ENCODE data around the gene EMD. TPM values are rescaled to one million over a fixed set of nuclear protein-coding genes. Genes with fewer than 3 reads are reported as not detected.

The EMD gene
- polyA plus RNA-seq, 1 of the 3 experiments (the other 2 are of a cell fraction): 68.0 TPM

DNA sequence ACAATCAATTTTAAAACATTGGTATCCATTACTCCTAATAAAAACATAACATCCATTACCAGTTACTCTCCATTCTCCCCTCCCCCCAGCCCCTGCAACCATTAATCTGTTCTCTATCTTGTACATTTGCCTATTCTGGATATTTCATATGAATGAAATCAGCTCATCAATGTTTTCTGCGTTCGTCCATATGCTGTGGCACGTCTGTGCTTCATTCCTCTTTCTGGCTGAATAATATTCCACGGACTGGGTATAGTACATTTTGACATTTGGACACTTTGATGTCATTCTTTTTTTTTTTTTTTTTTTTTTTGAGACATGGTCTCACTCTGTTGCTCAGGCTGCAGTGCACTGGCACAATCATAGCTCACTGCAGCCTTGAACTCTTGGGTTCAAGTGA lies 24.8 kb downstream of the EMD start:
- no peak overlapping the region for H2AFZ ChIP-seq (ENCODE audit: low read depth)
- H3K27ac ChIP-seq (ENCODE audit: low read depth in 2 of 2, low read length in 1 of 2): no peak overlapping the region
- CTCF ChIA-PET: no interaction called here
- peaks cover 37% of the 10 kb centered on the region for H3F3A ChIP-seq (replicated peaks; ENCODE audit: insufficient read depth)
- no peaks in the 10 kb centered on the region for H3K9me3 ChIP-seq
- POLR2A ChIA-PET: no interaction called here
- H3K9me2 ChIP-seq: no peaks in the 10 kb centered on the region
- H3K79me2 ChIP-seq (ENCODE audit: insufficient read depth): peaks cover 29% of the 10 kb centered on the region
- H4K20me1 ChIP-seq (ENCODE audit: insufficient read depth): peaks cover 33% of the 10 kb centered on the region
- no peak overlapping the region for H3K4me2 ChIP-seq
- H3K4me1 ChIP-seq (ENCODE audit: control insufficient read depth in 1 of 2, insufficient read depth in 2 of 2, low read depth in 1 of 2, low read length in 1 of 2): peaks cover 0 to 6% of the 10 kb centered on the region in 2 experiments; a peak in 1 of 4 replicates
- TF ChIP-seq RXRA (IDR thresholded peaks at IDR 0.05; ENCODE audit: borderline replicate concordance, low read depth) (no peak), MXI1 (IDR thresholded peaks at IDR 0.05; ENCODE audit: low read depth, low read length) (no peak), YY1 (IDR thresholded peaks at IDR 0.05; ENCODE audit: low read depth) (no peak), GATA2 (CRISPR knock-in tag; IDR thresholded peaks at IDR 0.05) (no peak), POLR2AphosphoS5 (IDR thresholded peaks at IDR 0.05; ENCODE audit: low read depth, low read length) (no peak), SMC3 (IDR thresholded peaks at IDR 0.05; ENCODE audit: low read depth, low read length) (no peak), FOSL2 (IDR thresholded peaks at IDR 0.05; ENCODE audit: borderline replicate concordance, low read depth) (no peak), FOXM1 (IDR thresholded peaks at IDR 0.05; ENCODE audit: low read depth) (no peak), TCF12 (IDR thresholded peaks at IDR 0.05) (no peak), RCOR1 (IDR thresholded peaks at IDR 0.05; ENCODE audit: low read length) (no peak), JUND (IDR thresholded peaks at IDR 0.05) (no peak), ELF1 (IDR thresholded peaks at IDR 0.05) (no peak)
- TF ChIP-seq, protein P1, sequence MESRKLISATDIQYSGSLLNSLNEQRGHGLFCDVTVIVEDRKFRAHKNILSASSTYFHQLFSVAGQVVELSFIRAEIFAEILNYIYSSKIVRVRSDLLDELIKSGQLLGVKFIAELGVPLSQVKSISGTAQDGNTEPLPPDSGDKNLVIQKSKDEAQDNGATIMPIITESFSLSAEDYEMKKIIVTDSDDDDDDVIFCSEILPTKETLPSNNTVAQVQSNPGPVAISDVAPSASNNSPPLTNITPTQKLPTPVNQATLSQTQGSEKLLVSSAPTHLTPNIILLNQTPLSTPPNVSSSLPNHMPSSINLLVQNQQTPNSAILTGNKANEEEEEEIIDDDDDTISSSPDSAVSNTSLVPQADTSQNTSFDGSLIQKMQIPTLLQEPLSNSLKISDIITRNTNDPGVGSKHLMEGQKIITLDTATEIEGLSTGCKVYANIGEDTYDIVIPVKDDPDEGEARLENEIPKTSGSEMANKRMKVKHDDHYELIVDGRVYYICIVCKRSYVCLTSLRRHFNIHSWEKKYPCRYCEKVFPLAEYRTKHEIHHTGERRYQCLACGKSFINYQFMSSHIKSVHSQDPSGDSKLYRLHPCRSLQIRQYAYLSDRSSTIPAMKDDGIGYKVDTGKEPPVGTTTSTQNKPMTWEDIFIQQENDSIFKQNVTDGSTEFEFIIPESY (IDR thresholded peaks at IDR 0.05; ENCODE audit: borderline replicate concordance, low read depth): no peak
- TF ChIP-seq, protein P2, sequence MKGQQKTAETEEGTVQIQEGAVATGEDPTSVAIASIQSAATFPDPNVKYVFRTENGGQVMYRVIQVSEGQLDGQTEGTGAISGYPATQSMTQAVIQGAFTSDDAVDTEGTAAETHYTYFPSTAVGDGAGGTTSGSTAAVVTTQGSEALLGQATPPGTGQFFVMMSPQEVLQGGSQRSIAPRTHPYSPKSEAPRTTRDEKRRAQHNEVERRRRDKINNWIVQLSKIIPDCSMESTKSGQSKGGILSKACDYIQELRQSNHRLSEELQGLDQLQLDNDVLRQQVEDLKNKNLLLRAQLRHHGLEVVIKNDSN (IDR thresholded peaks at IDR 0.05; ENCODE audit: borderline replicate concordance, low read depth): no peak
- TF ChIP-seq, protein P3, sequence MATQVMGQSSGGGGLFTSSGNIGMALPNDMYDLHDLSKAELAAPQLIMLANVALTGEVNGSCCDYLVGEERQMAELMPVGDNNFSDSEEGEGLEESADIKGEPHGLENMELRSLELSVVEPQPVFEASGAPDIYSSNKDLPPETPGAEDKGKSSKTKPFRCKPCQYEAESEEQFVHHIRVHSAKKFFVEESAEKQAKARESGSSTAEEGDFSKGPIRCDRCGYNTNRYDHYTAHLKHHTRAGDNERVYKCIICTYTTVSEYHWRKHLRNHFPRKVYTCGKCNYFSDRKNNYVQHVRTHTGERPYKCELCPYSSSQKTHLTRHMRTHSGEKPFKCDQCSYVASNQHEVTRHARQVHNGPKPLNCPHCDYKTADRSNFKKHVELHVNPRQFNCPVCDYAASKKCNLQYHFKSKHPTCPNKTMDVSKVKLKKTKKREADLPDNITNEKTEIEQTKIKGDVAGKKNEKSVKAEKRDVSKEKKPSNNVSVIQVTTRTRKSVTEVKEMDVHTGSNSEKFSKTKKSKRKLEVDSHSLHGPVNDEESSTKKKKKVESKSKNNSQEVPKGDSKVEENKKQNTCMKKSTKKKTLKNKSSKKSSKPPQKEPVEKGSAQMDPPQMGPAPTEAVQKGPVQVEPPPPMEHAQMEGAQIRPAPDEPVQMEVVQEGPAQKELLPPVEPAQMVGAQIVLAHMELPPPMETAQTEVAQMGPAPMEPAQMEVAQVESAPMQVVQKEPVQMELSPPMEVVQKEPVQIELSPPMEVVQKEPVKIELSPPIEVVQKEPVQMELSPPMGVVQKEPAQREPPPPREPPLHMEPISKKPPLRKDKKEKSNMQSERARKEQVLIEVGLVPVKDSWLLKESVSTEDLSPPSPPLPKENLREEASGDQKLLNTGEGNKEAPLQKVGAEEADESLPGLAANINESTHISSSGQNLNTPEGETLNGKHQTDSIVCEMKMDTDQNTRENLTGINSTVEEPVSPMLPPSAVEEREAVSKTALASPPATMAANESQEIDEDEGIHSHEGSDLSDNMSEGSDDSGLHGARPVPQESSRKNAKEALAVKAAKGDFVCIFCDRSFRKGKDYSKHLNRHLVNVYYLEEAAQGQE (IDR thresholded peaks at IDR 0.05; ENCODE audit: low read depth, low read length): no peak
- TF ChIP-seq, protein P4, sequence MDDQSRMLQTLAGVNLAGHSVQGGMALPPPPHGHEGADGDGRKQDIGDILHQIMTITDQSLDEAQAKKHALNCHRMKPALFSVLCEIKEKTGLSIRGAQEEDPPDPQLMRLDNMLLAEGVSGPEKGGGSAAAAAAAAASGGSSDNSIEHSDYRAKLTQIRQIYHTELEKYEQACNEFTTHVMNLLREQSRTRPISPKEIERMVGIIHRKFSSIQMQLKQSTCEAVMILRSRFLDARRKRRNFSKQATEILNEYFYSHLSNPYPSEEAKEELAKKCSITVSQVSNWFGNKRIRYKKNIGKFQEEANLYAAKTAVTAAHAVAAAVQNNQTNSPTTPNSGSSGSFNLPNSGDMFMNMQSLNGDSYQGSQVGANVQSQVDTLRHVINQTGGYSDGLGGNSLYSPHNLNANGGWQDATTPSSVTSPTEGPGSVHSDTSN (IDR thresholded peaks at IDR 0.05): no peak
- TF ChIP-seq, protein P5, sequence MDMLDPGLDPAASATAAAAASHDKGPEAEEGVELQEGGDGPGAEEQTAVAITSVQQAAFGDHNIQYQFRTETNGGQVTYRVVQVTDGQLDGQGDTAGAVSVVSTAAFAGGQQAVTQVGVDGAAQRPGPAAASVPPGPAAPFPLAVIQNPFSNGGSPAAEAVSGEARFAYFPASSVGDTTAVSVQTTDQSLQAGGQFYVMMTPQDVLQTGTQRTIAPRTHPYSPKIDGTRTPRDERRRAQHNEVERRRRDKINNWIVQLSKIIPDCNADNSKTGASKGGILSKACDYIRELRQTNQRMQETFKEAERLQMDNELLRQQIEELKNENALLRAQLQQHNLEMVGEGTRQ (IDR thresholded peaks at IDR 0.05; ENCODE audit: borderline replicate concordance, low read depth, low read length): no peak
- H3K4me3 ChIP-seq (ENCODE audit: low read depth in 2 of 2, low read length in 1 of 2): no peak overlapping the region
- peaks cover 14 to 17% of the 10 kb centered on the region in 2 experiments for H3K36me3 ChIP-seq (replicated peaks in 1 of 2; ENCODE audit: control insufficient read depth in 1 of 2, insufficient read depth in 2 of 2, low read length in 1 of 2)
- H3K9ac ChIP-seq: no peak overlapping the region
- DNase-seq: no peak
- WGBS (ENCODE audit: low lambda C conversion rate): 47% methylated on average over 4 of the region's 4 CpGs
- H3K27me3 ChIP-seq (ENCODE audit: insufficient read depth): no peaks in the 10 kb centered on the region
